Stimulated activated naive CD8-positive, alpha-beta T cell treated with anti-CD3 and anti-CD28 coated beads, Interleukin-15, Interleukin-2, amounts not matched to agents 100 U/mL and 50 U/mL, for 24 hours (primary cell): ENCODE measurements around the gene GDF7.

ENCODE experiments used
- ATAC-seq: fragments of 150-1000 bp; cut with Tn5 transposase; one replicate; pipeline ENCODE4 v1.10.0; 2021
- DNase-seq: peaks from one replicate; pipeline ENCODE4 v3.0.0; 2021

GDF7 gene

DNA sequence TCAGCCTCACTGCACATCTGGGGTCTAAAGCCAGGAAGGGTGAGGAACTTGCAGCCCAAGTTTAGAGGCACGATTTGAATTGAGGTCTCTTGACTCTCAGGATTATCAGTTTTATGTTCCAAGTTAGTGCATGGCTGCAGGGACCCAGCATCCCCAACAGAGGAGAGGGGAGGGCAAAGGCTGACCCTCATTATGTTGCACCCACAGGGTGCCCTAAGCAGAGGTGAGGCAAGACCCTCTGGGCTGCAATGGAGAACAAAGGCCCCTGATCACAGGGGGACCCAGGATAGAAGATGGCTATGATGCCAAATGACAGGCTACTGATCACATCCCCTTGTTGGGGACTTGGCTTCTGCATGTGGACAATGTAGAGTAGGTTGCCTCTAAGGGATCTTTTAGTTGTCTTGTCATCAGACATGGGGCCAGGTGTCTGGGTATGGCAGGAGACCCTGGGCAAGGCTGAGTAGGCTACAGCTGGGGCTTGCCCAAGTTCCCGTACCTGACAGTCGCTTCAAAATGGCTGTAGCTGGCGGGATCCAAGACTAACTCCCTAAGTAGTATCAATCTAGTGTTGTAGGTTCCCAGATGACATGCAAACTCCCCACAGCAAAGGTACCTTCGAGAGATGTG is 4.5 kb upstream of the GDF7 start:
- no peak for DNase-seq
- no peak for ATAC-seq

DNA sequence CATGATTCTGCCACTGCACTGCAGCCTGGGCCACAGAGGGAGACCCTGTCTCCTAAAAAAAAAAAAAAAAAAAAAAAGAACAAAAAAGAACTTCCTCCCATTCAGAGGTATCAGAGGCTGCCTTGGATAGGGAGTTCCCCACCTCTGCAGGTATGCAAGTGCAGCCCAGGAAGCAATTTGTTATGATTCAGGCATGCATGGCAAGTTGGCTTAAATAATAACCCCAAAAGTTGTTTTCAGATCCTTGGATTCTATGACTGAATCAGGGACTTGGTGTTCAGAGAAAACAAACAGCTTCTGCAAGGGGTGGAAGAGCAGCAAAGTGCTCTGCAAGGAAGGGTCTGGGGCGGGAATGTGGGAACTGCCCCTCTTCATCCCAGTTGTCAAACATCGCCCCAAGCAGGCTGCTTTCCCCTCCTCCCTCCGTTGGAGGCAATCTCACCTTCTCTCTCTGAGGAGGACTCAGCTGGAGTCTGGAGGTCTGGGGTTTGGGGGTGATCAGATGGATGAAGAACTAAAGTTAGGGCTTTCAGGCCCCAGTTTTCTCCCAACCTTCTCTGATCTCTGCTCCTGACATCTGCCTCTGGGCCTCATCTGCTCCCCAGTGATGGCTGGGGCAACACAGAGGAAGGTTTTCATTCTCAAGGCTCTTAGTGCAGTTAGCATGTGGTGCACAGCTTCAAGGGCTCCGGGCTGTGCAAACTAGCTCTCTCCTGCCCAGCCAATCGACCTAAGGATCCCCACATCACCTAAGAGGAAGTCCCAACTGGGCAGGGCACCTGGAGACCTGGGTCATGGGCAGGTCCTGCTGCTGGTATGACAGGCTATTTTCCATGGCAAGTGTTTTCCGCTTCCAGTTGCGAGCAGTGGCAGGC is 3.5 kb upstream of the GDF7 start:
- ATAC-seq (no peak), DNase-seq (no peak)

GRCh38 chr2:20664071-20664390 is 2.9 kb upstream of the GDF7 start:
- ATAC-seq (no peak), DNase-seq (no peak)

- DNase-seq (no peak), ATAC-seq (no peak)
These were observed 2.3 kb upstream of the GDF7 start for GRCh38 chr2:20664431-20665242.

- ATAC-seq (no peak), DNase-seq (no peak)
These were observed 1.5 kb upstream of the GDF7 start for GRCh38 chr2:20665243-20666004.

DNA sequence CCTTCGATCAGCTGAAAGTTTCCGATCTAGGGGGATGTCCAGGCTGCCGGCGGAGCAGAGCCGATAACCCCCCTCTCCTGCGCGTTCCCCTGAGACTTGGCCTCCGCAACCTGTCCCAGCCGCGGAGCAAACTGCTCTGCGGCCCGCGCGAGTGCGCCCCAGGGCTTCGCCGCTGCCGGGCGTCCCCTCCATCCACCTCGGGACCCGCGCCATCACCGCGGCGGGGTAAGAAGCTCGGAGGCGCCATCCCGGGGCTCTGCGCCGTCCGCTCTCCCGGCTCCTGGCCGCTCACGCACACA is 990 bp upstream of the GDF7 start:
- ATAC-seq (no peak), DNase-seq (no peak)

DNA sequence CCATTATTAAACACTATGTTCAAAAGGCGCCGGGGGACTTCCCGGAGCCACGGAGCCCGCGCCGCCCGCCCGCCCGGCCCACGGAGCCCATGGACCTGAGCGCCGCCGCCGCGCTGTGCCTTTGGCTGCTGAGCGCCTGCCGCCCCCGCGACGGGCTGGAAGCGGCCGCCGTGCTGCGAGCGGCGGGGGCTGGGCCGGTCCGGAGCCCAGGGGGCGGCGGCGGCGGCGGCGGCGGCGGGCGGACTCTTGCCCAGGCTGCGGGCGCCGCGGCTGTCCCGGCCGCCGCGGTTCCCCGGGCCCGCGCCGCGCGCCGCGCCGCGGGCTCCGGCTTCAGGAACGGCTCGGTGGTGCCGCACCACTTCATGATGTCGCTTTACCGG is 197 bp downstream of the GDF7 start:
- no peak for ATAC-seq

DNA sequence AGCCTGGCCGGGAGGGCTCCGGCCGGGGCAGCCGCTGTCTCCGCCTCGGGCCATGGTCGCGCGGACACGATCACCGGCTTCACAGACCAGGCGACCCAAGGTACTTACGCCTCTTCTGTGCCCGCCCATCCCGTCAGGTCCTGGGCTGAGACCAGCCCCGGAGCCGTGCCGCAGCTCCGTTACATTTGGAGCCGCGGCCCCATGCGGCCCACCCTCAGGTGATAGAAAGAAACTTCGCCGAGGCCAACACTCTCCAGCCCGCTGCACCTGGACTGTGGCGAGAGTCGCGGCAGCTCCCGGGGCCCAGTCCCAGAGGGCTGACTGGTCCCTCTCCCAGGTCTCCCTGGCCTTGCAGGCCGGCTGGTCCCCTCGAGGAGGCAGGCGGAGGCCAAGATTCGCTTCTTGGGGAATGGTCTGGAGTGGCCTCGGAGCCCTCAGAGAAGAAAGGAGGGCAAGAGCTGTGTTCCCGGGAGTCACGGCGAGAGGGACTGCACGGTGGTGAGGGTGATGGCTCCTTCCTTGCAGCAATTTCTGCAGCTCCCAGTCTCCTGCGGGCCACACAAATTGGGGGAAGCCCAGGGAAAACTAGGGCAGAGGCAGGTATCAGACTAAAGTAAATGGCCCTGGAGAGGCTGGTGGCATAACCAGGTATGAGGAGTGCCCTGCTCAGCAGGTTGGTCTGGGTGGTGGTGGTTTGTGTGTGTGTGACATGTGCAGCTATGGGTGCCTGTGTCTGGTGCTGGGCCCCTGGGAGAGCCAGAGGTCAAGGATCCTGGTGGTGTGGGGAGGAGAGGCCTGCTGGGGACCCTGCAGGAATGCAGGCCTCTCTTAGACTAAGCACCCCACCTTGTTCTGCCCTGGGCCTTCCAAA is 822 bp downstream of the GDF7 start:
- ATAC-seq (no peak), DNase-seq (no peak)

More for the DNA sequence above, 197 bp downstream of the GDF7 start:
- DNase-seq = no peak

DNA sequence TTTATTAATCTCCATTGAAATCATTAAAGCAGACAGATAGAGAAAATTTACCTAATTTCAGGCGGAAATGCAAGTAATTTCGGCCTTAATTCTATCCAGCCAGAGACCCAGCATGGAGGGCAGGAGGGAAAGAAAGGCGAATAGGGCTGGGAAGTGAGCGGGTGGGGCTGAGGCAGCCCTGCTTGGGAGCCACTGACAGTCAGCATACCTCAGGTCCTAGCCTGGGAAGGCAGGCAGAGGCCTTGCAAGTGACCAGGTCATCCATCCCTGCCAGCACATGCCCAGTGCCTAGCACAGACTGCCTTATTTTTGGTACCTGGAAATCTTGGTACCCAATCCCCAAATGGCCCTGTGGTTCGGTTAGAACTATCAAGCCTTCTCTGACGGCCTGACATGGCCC is 1.5 kb downstream of the GDF7 start:
- ATAC-seq (no peak), DNase-seq (no peak)

DNA sequence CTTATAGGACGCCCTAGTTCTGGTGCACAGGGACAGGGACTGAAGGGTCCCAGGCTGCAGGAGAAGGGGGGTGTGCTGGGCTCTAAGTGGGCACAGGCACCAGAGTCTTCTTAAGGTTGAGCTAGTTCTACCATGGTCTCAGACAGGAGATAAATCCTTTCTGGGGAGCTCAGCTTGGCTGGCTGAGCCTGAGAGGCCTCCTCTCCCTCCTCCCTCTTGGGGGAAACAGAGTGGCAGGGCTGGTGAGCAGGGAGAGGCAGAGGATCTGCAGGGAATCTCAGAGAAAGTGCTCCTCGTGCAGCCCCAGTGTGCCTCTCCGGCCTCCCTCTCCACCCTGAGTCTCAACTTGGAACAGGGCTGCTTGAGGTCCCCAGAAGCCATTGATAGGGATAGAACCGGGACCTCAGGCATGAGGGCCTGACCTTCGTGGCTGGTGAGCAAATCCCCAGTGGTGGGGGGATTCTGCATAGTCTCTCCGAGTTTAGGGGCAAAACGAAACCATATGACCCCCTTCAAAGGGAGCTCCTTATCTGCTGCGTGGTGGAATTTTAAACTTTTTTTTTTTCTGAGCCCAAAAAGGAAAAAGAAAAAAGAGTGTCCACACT is 2.0 kb downstream of the GDF7 start:
- DNase-seq (no peak), ATAC-seq (no peak)

DNA sequence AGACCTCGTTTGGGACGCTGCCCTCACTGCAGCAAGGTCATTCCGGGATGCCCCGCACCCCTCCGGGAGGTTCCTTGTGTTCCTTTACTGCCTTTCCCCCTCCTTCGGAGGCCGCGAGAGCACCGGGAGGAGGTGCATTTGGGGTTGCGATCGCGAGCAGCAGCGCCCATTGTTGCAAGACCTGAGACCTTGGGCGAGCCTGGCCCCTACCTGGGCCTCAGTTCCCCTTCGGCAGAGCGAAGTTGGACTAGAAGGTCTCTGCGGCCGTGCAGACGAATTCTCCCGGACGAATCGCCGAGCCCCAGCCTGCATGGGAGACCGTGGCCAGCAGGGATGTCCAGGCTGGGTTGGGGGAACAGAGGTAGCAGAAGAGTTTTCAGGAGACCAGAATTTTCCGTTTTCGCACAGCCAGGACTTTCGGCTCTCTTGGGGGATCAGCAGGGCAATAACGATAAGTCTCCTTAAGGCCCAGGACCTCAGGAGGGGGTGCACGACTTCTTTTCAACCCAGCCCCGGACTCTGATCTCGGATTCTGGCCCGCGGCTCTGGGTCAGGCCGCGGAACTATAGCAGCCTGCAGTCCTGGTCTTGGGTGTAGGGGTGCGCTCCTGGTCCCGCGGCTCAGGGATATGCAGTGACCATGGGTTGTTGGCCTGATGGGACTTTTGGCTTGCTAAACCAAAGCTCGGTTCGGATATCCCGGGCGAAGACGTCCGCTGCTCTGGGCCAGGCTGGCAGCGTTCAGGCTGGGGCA is 2.8 kb downstream of the GDF7 start:
- ATAC-seq (no peak), DNase-seq (no peak)

DNA sequence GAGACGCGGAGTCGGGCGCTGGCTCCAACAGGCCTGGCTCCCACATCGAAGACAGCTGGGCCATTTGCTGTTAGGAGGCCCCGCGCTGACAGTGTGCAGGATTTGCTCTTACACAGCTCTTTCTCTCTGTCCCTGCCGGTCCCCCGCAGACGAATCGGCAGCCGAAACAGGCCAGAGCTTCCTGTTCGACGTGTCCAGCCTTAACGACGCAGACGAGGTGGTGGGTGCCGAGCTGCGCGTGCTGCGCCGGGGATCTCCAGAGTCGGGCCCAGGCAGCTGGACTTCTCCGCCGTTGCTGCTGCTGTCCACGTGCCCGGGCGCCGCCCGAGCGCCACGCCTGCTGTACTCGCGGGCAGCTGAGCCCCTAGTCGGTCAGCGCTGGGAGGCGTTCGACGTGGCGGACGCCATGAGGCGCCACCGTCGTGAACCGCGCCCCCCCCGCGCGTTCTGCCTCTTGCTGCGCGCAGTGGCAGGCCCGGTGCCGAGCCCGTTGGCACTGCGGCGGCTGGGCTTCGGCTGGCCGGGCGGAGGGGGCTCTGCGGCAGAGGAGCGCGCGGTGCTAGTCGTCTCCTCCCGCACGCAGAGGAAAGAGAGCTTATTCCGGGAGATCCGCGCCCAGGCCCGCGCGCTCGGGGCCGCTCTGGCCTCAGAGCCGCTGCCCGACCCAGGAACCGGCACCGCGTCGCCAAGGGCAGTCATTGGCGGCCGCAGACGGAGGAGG is 3.5 kb downstream of the GDF7 start:
- DNase-seq = no peak
- no peak for ATAC-seq

- ATAC-seq (no peak), DNase-seq (no peak)
These were observed 4.2 kb downstream of the GDF7 start for GRCh38 chr2:20671036-20671735.

DNA sequence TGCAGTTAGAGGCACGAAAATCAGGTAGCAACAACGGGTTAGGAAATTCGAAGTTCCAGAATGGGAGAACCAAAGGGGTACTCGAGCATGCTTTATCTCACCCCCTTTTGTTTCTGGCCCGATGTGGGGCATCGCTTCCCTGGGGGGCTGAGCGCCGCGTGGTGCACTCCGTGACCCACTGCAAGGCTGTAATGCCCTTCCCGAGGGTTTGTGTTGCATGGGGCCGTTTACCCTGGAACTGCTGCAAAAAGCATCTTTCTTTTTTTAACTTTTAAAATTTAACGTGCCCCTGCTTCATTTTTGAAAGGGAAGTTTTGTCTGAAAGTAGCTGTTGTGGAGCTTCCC is 4.8 kb downstream of the GDF7 start:
- no peak for ATAC-seq
- DNase-seq = no peak

DNA sequence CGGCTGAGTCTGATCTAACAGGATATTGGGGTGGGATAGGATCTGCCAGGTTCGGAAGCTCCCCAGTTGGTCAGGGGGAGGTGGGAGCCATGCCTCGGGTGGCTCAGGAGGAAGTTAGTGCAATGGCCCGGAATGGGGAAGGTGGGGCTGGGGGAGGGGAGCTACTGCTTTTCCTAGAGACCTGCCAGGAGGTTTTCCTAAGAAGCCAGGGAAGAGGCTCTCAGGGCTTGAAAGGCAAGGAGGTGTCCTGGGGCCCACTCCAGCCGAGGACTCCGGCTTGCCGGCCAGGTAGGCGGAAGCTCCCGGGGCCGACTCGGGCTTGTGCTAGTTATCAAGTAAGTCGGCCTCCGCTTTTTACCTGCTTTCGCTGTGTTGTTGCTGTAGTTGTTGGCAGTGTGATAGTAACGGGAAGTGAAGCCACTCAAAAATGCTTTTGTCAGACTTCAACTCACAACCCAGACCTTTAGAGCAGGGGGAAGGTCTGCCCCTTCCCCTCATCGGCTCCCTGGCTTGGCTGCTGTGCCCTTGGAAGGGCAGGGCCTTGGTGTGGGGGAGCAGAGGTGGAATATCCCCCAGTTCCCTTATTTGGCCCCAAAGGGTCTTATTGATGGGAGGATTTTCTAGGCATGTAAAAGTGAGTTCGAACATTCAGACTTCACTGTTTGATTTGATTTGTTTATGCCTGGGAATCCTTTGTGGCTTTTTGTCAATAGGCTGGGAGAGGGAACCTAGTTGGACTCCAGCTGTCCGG is 5.4 kb downstream of the GDF7 start:
- DNase-seq (no peak), ATAC-seq (no peak)

- ATAC-seq (no peak), DNase-seq (no peak)
These were observed 6.9 kb downstream of the GDF7 start for GRCh38 chr2:20673686-20674308.

DNA sequence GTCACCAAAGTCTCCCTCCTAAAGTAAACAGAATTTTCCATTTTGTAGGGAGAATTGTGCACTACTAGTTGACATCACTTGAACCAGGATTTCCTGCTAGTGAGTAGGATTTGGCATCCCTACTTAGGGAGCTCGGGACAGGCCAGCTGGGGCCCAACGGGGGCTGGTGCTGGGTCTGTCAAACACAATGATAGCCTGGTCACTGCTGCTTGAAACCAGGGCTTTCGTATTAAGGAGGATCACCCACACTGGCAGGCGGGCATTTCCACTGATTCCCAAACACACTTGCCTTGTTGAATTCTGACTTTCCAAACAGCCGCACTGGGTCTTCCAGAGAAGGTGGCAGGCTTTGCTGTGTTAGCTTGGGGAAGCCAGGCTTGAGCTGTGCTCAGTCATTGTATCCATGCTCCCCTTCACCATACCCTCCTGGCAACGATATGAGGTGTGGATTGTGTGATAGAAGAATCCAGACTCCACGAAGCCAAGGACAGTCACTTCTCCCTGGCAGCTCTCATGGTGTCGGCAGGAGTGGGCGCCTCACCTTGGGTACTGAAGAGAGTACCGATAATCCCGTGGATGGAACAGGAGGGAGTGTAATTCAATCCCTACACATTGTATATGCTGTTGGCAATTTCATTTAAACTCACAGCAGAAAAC is 7.5 kb downstream of the GDF7 start:
- ATAC-seq (no peak), DNase-seq (no peak)
